PC-3 (cell line): ENCODE data around the gene IL19.

Source experiments
- EZH2 ChIP-seq: fragments of 300-600 bp; sonication (generic); IDR thresholded peaks from one replicate; pipeline ENCODE4 v1.6.1; 2017; ENCODE audit warnings: antibody characterized with exemption, mild to moderate bottlenecking, low read length; ENCODE audit not compliant: unreplicated experiment
- EZH2phosphoT487 ChIP-seq: fragments of 300-600 bp; sonication (generic); IDR thresholded peaks from 2 replicates; pipeline ENCODE4 v1.6.1; 2018; ENCODE audit warnings: mild to moderate bottlenecking, antibody characterized with exemption, low read length, borderline replicate concordance
- TF ChIP-seq, protein P1 (sequence below): fragments of 300-600 bp; sonication (generic); conservative IDR thresholded peaks from 2 replicates; pipeline ENCODE4 v1.5.1; 2017; ENCODE audit warnings: antibody characterized with exemption, low read depth, mild to moderate bottlenecking, low read length

DNA sequence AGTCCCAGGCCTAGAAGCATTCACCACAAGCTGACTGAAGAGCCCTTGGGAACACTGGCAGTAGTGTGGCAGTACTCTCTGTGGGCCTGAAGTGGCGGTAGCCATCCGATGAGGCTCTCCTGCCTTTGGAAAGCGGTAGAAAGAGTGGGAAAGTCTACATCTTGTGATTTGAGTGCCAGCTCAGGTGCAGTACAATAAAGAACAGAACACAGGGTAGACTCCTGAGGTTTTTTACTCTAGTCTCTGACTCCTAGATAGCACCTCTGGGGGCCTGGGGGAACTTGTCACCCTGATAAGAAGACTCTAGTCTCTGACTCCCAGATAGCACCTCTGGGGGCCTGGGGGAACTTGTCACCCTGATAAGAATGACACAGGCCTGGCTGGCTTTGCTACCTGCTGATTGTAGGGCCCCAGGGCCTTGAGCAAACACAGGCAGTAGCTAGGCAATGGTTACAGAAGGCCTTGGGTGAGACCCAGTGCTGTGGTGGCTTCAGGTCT is 76.8 kb downstream of the IL19 start:
- TF ChIP-seq, protein P1, sequence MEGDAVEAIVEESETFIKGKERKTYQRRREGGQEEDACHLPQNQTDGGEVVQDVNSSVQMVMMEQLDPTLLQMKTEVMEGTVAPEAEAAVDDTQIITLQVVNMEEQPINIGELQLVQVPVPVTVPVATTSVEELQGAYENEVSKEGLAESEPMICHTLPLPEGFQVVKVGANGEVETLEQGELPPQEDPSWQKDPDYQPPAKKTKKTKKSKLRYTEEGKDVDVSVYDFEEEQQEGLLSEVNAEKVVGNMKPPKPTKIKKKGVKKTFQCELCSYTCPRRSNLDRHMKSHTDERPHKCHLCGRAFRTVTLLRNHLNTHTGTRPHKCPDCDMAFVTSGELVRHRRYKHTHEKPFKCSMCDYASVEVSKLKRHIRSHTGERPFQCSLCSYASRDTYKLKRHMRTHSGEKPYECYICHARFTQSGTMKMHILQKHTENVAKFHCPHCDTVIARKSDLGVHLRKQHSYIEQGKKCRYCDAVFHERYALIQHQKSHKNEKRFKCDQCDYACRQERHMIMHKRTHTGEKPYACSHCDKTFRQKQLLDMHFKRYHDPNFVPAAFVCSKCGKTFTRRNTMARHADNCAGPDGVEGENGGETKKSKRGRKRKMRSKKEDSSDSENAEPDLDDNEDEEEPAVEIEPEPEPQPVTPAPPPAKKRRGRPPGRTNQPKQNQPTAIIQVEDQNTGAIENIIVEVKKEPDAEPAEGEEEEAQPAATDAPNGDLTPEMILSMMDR, result no peak
- no peak for TF ChIP-seq EZH2phosphoT487
- TF ChIP-seq EZH2, result no peak
